ENCODE measurements around the gene ZNF511. TPM values are rescaled to one million over a fixed set of nuclear protein-coding genes. Genes with fewer than 3 reads are reported as not detected.

The ZNF511 gene
- total RNA-seq, 1 experiment from 2014 or later: 44.7 TPM

DNA sequence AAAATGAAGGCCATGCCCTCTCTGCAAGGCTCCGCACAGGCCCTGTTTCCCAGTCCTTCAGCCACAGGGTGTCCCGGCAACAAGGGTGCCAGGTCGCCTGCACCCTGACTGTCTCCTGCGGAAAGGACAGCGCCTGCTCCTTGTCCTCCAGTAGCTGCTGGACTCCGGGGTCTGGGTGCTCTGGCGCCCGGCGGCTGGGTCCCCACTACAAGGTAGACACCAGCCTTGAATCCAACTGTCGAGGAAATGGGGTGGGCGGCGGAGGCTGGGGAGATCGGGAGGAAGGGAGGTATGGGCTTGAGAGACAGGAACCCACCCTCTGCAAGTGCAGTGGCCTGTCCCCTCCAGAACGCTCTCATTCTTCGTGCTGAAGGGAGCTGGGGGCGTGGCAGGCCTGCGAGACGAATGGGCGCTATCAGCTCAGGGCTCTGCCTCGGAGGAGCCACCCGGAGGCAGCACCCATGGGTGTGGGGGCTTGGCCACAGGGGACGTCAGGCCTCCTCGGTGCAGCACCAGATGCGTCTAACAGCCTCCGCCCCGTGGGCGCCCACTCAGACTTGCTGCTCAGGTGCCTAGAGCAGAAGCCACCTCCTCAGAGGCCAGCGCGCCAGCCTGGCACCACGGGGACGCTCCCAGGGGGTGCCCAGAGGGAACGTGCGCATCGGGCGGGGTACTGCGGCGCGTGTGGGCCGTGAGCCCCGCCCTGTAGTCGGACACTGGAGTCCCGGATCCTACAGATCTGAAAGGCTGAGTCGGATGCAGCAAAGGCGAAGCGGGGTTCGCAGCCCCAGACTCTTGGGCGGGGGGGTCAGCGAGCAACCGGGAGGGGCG lies 47.6 kb upstream of the ZNF511 start:
- TF ChIP-seq EZH2 (IDR thresholded peaks at IDR 0.05; ENCODE audit: low read depth) (no peak), CTCF (conservative IDR thresholded peaks at IDR 0.05) (no peak)
- intact Hi-C loops (cut with micrococcal nuclease; ENCODE audit: unreplicated experiment): no loop called here
- ChIA-PET POLR2A (ENCODE audit: unreplicated experiment) (interaction anchor here (0.5 kb wide), 1 partner anchor 47 kb away, joined by 4 read pairs; no protein-coding TSS in a partner anchor), CTCF (no interaction called here)
- peaks cover 9% of the 10 kb centered on the region; the same call in 1 of the 2 replicates for H3F3A ChIP-seq (ENCODE audit: insufficient read depth, low read depth)
- no peaks in the 10 kb centered on the region for H3K36me3 ChIP-seq (ENCODE audit: low read depth)
- no peak overlapping the region for H2AFZ ChIP-seq
- no peaks in the 10 kb centered on the region for H3K9me3 ChIP-seq (ENCODE audit: insufficient read depth, low read depth)
- TSS peak; percentile 43 for BruUV-seq (replicated peaks)
- peak overlapping the region; percentile 55 for H3K4me3 ChIP-seq
- H4K20me1 ChIP-seq (ENCODE audit: insufficient read depth): no peaks in the 10 kb centered on the region
- peak in 1 of 2 experiments; percentile 46 for DNase-seq
- no peak overlapping the region for H3K27ac ChIP-seq
- H3K4me2 ChIP-seq: peak overlapping the region; percentile 86
- no peaks in the 10 kb centered on the region for H3K79me2 ChIP-seq (ENCODE audit: low read depth)
- peaks cover 41% of the 10 kb centered on the region for H3K4me1 ChIP-seq (replicated peaks; ENCODE audit: insufficient read depth)
- no peaks in the 10 kb centered on the region for H3K9me2 ChIP-seq (ENCODE audit: insufficient read depth)
- no peaks in the 10 kb centered on the region for H3K27me3 ChIP-seq (ENCODE audit: insufficient read depth, low read depth)

DNA sequence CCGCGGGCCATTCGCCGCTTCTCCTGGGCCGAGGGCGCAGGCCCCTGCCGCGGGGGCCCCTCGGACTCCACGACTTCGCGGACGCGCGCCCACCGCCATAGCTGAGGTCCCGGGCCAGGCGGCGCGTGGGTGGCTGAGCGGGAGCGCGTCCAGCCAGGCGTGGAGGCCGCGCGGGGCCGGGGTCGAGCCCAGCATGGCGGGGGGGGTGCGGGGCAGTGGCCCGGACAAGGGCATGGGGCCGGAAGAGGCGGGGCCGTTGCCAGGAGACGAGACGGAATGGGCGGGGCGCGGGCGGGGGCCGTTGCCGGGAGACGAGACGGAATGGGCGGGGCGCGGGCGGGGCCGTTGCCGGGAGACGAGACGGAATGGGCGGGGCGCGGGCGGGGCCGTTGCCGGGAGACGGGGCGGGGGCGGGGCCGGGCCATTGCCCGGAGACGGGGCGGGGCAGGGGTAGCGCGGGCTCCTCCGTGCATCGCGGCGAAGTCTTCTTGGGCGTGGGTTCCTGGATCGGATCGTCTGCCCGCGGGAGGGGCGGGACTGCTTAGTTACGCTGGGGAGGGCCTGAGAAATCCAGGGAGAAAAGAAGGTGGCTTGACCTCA lies 46.9 kb upstream of the ZNF511 start:
- no peaks in the 10 kb centered on the region for H3K27me3 ChIP-seq (ENCODE audit: insufficient read depth, low read depth)
- peak in 1 of 2 experiments; percentile 64 for DNase-seq
- no peak overlapping the region for H3K27ac ChIP-seq
- H3K9me3 ChIP-seq (ENCODE audit: insufficient read depth, low read depth): no peaks in the 10 kb centered on the region
- ChIA-PET POLR2A (ENCODE audit: unreplicated experiment) (no interaction called here), CTCF (no interaction called here)
- no peak for TF ChIP-seq EZH2 (IDR thresholded peaks at IDR 0.05; ENCODE audit: low read depth)
- no peak for TF ChIP-seq CTCF (conservative IDR thresholded peaks at IDR 0.05)
- H3K79me2 ChIP-seq (ENCODE audit: low read depth): no peaks in the 10 kb centered on the region
- intact Hi-C loops (cut with micrococcal nuclease; ENCODE audit: unreplicated experiment): no loop called here
- peaks cover 41% of the 10 kb centered on the region for H3K4me1 ChIP-seq (replicated peaks; ENCODE audit: insufficient read depth)
- peak overlapping the region; percentile 86 for H3K4me2 ChIP-seq
- H3K9me2 ChIP-seq (ENCODE audit: insufficient read depth): no peaks in the 10 kb centered on the region
- H3K36me3 ChIP-seq (ENCODE audit: low read depth): no peaks in the 10 kb centered on the region
- peak overlapping the region; percentile 55 for H3K4me3 ChIP-seq
- H4K20me1 ChIP-seq (ENCODE audit: insufficient read depth): no peaks in the 10 kb centered on the region
- no TSS peak for BruUV-seq (replicated peaks)
- H2AFZ ChIP-seq: no peak overlapping the region
- peaks cover 9% of the 10 kb centered on the region; the same call in 1 of the 2 replicates for H3F3A ChIP-seq (ENCODE audit: insufficient read depth, low read depth)

- no peak overlapping the region for H3K27ac ChIP-seq
- DNase-seq: no peak
- H3K4me2 ChIP-seq: no peak overlapping the region; the same call in 1 of the 2 replicates
- H3K9me3 ChIP-seq (ENCODE audit: insufficient read depth, low read depth): no peaks in the 10 kb centered on the region
- POLR2A ChIA-PET (ENCODE audit: unreplicated experiment): no interaction called here
- no peak for TF ChIP-seq EZH2 (IDR thresholded peaks at IDR 0.05; ENCODE audit: low read depth)
- no peaks in the 10 kb centered on the region for H3K27me3 ChIP-seq (ENCODE audit: insufficient read depth, low read depth)
- H3K9me2 ChIP-seq (ENCODE audit: insufficient read depth): no peaks in the 10 kb centered on the region
- CTCF ChIA-PET: no interaction called here
- peaks cover 40% of the 10 kb centered on the region for H3K4me1 ChIP-seq (replicated peaks; ENCODE audit: insufficient read depth)
- BruUV-seq (replicated peaks): no TSS peak
- H4K20me1 ChIP-seq (ENCODE audit: insufficient read depth): no peaks in the 10 kb centered on the region
- intact Hi-C loops (cut with micrococcal nuclease; ENCODE audit: unreplicated experiment): no loop called here
- H3K4me3 ChIP-seq: no peak overlapping the region
- H2AFZ ChIP-seq: no peak overlapping the region
- peaks cover 9% of the 10 kb centered on the region; the same call in 1 of the 2 replicates for H3F3A ChIP-seq (ENCODE audit: insufficient read depth, low read depth)
- H3K79me2 ChIP-seq (ENCODE audit: low read depth): no peaks in the 10 kb centered on the region
- H3K36me3 ChIP-seq (ENCODE audit: low read depth): no peaks in the 10 kb centered on the region
Measured at GRCh38 chr10:133262696-133263095, 46.0 kb upstream of the ZNF511 start.
